Activated CD8-positive, alpha-beta T cell treated with anti-CD3 and anti-CD28 coated beads for 36 hours (primary cell): ENCODE measurements around the gene MACC1. TPM values are rescaled to one million over a fixed set of nuclear protein-coding genes. Genes with fewer than 3 reads are reported as not detected.

Experiments used
- ATAC-seq: fragments of 200-7000 bp; cut with Tn5 transposase; one replicate; pipeline ENCODE4 v1.10.0; 2021; ENCODE audit warnings: mild to moderate bottlenecking, moderate library complexity
- CTCF ChIA-PET: fragments of 350-600 bp; sonication (Branson Sonifier 250); formaldehyde crosslinking; loops from one replicate; lab custom pipeline; 2021; ENCODE audit warnings: antibody characterized with exemption; lab: Charles Lee
- POLR2A ChIA-PET: fragments of 350-600 bp; sonication (Branson Sonifier 250); formaldehyde crosslinking; loops from one replicate; lab custom pipeline; 2021; ENCODE audit warnings: antibody characterized with exemption; lab: Charles Lee
- DNase-seq: peaks from one replicate; pipeline ENCODE4 v3.0.0-alpha.2; 2020
- H3K27ac Mint-ChIP-seq: one replicate; pipeline ENCODE4 v1.8.0; 2021; ENCODE audit warnings: mild to moderate bottlenecking, mixed read lengths
- H3K27me3 Mint-ChIP-seq: one replicate; pipeline ENCODE4 v1.8.0; 2021; ENCODE audit warnings: mixed read lengths
- H3K36me3 Mint-ChIP-seq: one replicate; pipeline ENCODE4 v1.8.0; 2021; ENCODE audit warnings: low read depth, mixed read lengths
- H3K4me1 Mint-ChIP-seq: one replicate; pipeline ENCODE4 v1.8.0; 2021; ENCODE audit warnings: low read depth, mixed read lengths
- H3K4me3 Mint-ChIP-seq: one replicate; pipeline ENCODE4 v1.8.0; 2021; ENCODE audit warnings: mild to moderate bottlenecking, moderate library complexity, mixed read lengths
- H3K9me3 Mint-ChIP-seq: one replicate; pipeline ENCODE4 v1.8.0; 2021; ENCODE audit warnings: mixed read lengths
- intact Hi-C: fragments of 100-400 bp; cut with micrococcal nuclease; formaldehyde crosslinking; loops from one replicate; pipeline ENCODE4 v1.10.0; 2022
- total RNA-seq, 2 experiments: library from RNA; stranded (reverse); gene quantifications; one replicate each; pipeline ENCODE4 v1.2.3, GENCODE V29; 2021
- TF ChIP-seq, protein P1 (sequence below): fragments of 200-600 bp; IDR thresholded peaks from one replicate; pipeline ENCODE4 v1.8.0; 2022; ENCODE audit warnings: antibody characterized with exemption, mild to moderate bottlenecking

MACC1 gene
- total RNA-seq, 2 experiments from 2014 or later, result 0.14 to 0.38 TPM

- no peak for ATAC-seq
- CTCF ChIA-PET, result no interaction called here
- H3K36me3 Mint-ChIP-seq, result no peaks in the 10 kb centered on the region
- TF ChIP-seq, protein P1, sequence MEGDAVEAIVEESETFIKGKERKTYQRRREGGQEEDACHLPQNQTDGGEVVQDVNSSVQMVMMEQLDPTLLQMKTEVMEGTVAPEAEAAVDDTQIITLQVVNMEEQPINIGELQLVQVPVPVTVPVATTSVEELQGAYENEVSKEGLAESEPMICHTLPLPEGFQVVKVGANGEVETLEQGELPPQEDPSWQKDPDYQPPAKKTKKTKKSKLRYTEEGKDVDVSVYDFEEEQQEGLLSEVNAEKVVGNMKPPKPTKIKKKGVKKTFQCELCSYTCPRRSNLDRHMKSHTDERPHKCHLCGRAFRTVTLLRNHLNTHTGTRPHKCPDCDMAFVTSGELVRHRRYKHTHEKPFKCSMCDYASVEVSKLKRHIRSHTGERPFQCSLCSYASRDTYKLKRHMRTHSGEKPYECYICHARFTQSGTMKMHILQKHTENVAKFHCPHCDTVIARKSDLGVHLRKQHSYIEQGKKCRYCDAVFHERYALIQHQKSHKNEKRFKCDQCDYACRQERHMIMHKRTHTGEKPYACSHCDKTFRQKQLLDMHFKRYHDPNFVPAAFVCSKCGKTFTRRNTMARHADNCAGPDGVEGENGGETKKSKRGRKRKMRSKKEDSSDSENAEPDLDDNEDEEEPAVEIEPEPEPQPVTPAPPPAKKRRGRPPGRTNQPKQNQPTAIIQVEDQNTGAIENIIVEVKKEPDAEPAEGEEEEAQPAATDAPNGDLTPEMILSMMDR, result no peak
- no peak for DNase-seq
- intact Hi-C loops, result no loop called here
- no peak overlapping the region for H3K4me3 Mint-ChIP-seq
- POLR2A ChIA-PET, result no interaction called here
- H3K27me3 Mint-ChIP-seq, result no peaks in the 10 kb centered on the region
- H3K9me3 Mint-ChIP-seq, result no peaks in the 10 kb centered on the region
- no peaks in the 10 kb centered on the region for H3K4me1 Mint-ChIP-seq
- no peak overlapping the region for H3K27ac Mint-ChIP-seq
Observed at GRCh38 chr7:20140291-20141001, 76.7 kb downstream of the MACC1 start.

DNA sequence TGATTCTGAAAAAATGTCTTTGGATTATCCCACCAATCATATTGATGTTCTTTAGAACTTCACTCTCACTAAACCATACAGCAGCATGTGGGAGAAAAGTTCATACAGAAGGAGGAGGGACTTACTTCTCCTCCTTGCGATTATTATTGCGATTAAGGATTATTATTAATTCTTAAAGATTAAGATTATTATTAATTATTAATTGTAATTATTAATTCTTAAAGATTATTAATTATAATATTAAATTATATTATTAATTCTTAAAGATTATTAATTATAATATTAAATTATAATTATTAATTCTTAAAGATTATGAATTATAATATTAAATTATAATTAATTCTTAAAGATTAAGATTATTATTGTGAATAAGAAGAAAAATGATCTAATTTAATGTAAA is 80.5 kb downstream of the MACC1 start:
- CTCF ChIA-PET, result no interaction called here
- no peaks in the 10 kb centered on the region for H3K36me3 Mint-ChIP-seq
- peaks cover 2% of the 10 kb centered on the region for H3K4me1 Mint-ChIP-seq
- intact Hi-C loops, result no loop called here
- no peaks in the 10 kb centered on the region for H3K9me3 Mint-ChIP-seq
- POLR2A ChIA-PET, result no interaction called here
- H3K27ac Mint-ChIP-seq, result no peak overlapping the region
- no peaks in the 10 kb centered on the region for H3K27me3 Mint-ChIP-seq
- no peak overlapping the region for H3K4me3 Mint-ChIP-seq
- DNase-seq (no peak), ATAC-seq (no peak)
- TF ChIP-seq, protein P1, result no peak

- intact Hi-C loops, result no loop called here
- TF ChIP-seq, protein P1, result no peak
- Mint-ChIP-seq H3K4me3 (no peak overlapping the region), H3K27me3 (no peaks in the 10 kb centered on the region), H3K9me3 (no peaks in the 10 kb centered on the region), H3K4me1 (peaks cover 2% of the 10 kb centered on the region), H3K36me3 (no peaks in the 10 kb centered on the region), H3K27ac (no peak overlapping the region)
- DNase-seq, result no peak
- no peak for ATAC-seq
- ChIA-PET POLR2A (interaction anchor here (0.6 kb wide), 1 partner anchor 18 kb away, joined by 4 read pairs; no protein-coding TSS in a partner anchor), CTCF (no interaction called here)
Observed at GRCh38 chr7:20133803-20134202, 83.4 kb downstream of the MACC1 start.

- POLR2A ChIA-PET, result no interaction called here
- intact Hi-C loops, result no loop called here
- DNase-seq, result no peak
Observed at GRCh38 chr7:20132585-20132984, 84.6 kb downstream of the MACC1 start.

DNA sequence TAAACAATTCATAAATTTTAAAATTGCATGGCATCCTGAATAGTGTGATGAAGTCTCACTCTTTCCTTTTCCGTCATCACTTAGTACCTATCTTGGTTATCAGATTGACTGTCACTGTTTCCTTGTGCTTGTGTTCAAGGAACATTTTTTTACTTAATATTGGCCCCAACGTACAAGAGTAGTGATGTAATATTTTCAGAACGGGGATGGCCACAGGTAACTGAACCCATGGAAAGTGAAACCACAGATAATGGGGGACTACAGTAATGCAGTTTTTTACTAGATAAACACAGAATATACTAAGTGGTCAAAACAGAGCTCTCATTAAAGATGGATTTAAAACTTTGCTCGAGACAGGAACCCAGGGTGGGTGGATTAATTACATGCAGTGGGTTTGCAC is 85.4 kb downstream of the MACC1 start:
- DNase-seq (no peak), ATAC-seq (no peak)
- CTCF ChIA-PET, result interaction anchor here (0.7 kb wide), 1 partner anchor 41 kb away, joined by 3 read pairs; no protein-coding TSS in a partner anchor
- H3K9me3 Mint-ChIP-seq, result no peaks in the 10 kb centered on the region
- no peaks in the 10 kb centered on the region for H3K27me3 Mint-ChIP-seq
- TF ChIP-seq, protein P1, result no peak
- intact Hi-C loops, result no loop called here
- no peak overlapping the region for H3K27ac Mint-ChIP-seq
- H3K36me3 Mint-ChIP-seq, result no peaks in the 10 kb centered on the region
- no peak overlapping the region for H3K4me3 Mint-ChIP-seq
- H3K4me1 Mint-ChIP-seq, result peaks cover 2% of the 10 kb centered on the region
- POLR2A ChIA-PET, result no interaction called here

More at GRCh38 chr7:20132585-20132984, 84.6 kb downstream of the MACC1 start:
- ATAC-seq, result no peak
- Mint-ChIP-seq H3K4me1 (peaks cover 2% of the 10 kb centered on the region), H3K27ac (no peak overlapping the region), H3K9me3 (no peaks in the 10 kb centered on the region), H3K4me3 (no peak overlapping the region), H3K27me3 (no peaks in the 10 kb centered on the region), H3K36me3 (no peaks in the 10 kb centered on the region)
- TF ChIP-seq, protein P1, result no peak
- CTCF ChIA-PET, result interaction anchor here (0.7 kb wide), 1 partner anchor 41 kb away, joined by 3 read pairs; no protein-coding TSS in a partner anchor
